Peyer's patch (tissue), 4 donors: ENCODE results near the gene NHSL2. TPM values are rescaled to one million over a fixed set of nuclear protein-coding genes. Genes with fewer than 3 reads are reported as not detected.

ENCODE experiments used
- DNase-seq, 3 donors: peaks; one replicate each; pipeline ENCODE4 v3.0.0-alpha.2; 2017 to 2019
- H3K27ac ChIP-seq, 4 donors: fragments of 200-600 bp; sonication (generic); one replicate each; pipeline ENCODE4 v1.5.1; 2016 to 2019
- H3K27me3 ChIP-seq, 2 donors: fragments of 200-600 bp; sonication (generic); one replicate each; pipeline ENCODE4 v1.5.1; 2019
- H3K36me3 ChIP-seq, 3 donors: fragments of 200-600 bp; sonication (generic); one replicate each; pipeline ENCODE4 v1.5.1; 2016 to 2019
- H3K4me1 ChIP-seq, 4 donors: fragments of 200-600 bp; sonication (generic); one replicate each; pipeline ENCODE4 v1.5.1; 2016 to 2019
- H3K4me3 ChIP-seq, 4 donors: fragments of 200-600 bp; sonication (generic); 1 replicate in 3 of 4; 2 replicates in 1 of 4; pipeline ENCODE4 v1.5.1; 2016 to 2019; ENCODE audit warnings: mild to moderate bottlenecking in 1 of 4
- H3K9me3 ChIP-seq, 4 donors: fragments of 200-600 bp; sonication (generic); one replicate each; pipeline ENCODE4 v1.5.1; 2016 to 2019; ENCODE audit warnings: mild to moderate bottlenecking in 1 of 4
- CTCF ChIP-seq, 6 experiments: fragments of 450-650 bp in 4 of 6; fragments of 200-600 bp in 2 of 6; sonication (generic) in 1 of 6; IDR thresholded peaks; one replicate each; pipeline ENCODE4 v1.5.1; 2017 to 2019; ENCODE audit warnings: antibody characterized with exemption in 6 of 6, mild to moderate bottlenecking in 3 of 6, moderate library complexity in 1 of 6
- POLR2A ChIP-seq, 2 donors: fragments of 450-650 bp; IDR thresholded peaks; one replicate each; pipeline ENCODE4 v1.5.1; 2017; ENCODE audit warnings: antibody characterized with exemption in 2 of 2, mild to moderate bottlenecking in 2 of 2, moderate library complexity in 2 of 2
- total RNA-seq, 4 donors: library from RNA; depleted of rRNA; stranded (reverse); fragments of >200 nt; gene quantifications; one replicate each; pipeline ENCODE4 v1.1.0, GENCODE V29; 2016

NHSL2 gene
- total RNA-seq, 4 donors from 2014 or later, result 0.53 to 2.9 (median 2.2) TPM

GRCh38 chrX:72018277-72019112 is 107.8 kb downstream of the NHSL2 start:
- no peaks in the 10 kb centered on the region for H3K9me3 ChIP-seq
- peak; percentile 46 to 89 (median 87) for DNase-seq
- H3K4me3 ChIP-seq, result peak overlapping the region in 3 of 4 donors; percentile 23 to 37 (median 30)
- no peaks in the 10 kb centered on the region for H3K27me3 ChIP-seq
- H3K36me3 ChIP-seq, result no peaks in the 10 kb centered on the region
- TF ChIP-seq POLR2A (IDR thresholded peaks at IDR 0.05), result no peak
- peak; percentile 24 to 78 (median 70) for TF ChIP-seq CTCF (IDR thresholded peaks at IDR 0.05)
- peak overlapping the region in 2 of 4 donors; percentile 33 to 44 for H3K27ac ChIP-seq
- H3K4me1 ChIP-seq, result peaks cover 0 to 6% (median 0%) of the 10 kb centered on the region in 4 donors

- H3K9me3 ChIP-seq, result no peaks in the 10 kb centered on the region
- peak in 1 of 3 donors; percentile 11 for DNase-seq
- no peak for TF ChIP-seq POLR2A (IDR thresholded peaks at IDR 0.05)
- TF ChIP-seq CTCF (IDR thresholded peaks at IDR 0.05), result no peak
- peaks cover 0 to 6% (median 0%) of the 10 kb centered on the region in 4 donors for H3K4me1 ChIP-seq
- no peaks in the 10 kb centered on the region for H3K27me3 ChIP-seq
- peak overlapping the region in 1 of 4 donors; percentile 22 for H3K27ac ChIP-seq
- no peak overlapping the region for H3K4me3 ChIP-seq
- H3K36me3 ChIP-seq, result no peaks in the 10 kb centered on the region
These were observed 108.8 kb downstream of the NHSL2 start for GRCh38 chrX:72019487-72019886.

- DNase-seq, result peak in 1 of 3 donors; percentile 22
- H3K9me3 ChIP-seq, result no peaks in the 10 kb centered on the region
- H3K36me3 ChIP-seq, result no peaks in the 10 kb centered on the region
- H3K4me3 ChIP-seq, result no peak overlapping the region
- TF ChIP-seq CTCF (IDR thresholded peaks at IDR 0.05), result no peak
- no peak for TF ChIP-seq POLR2A (IDR thresholded peaks at IDR 0.05)
- no peaks in the 10 kb centered on the region for H3K27me3 ChIP-seq
- H3K4me1 ChIP-seq, result peaks cover 0 to 6% (median 0%) of the 10 kb centered on the region in 4 donors
- peak overlapping the region in 1 of 4 donors; percentile 45 for H3K27ac ChIP-seq
These were observed 109.6 kb downstream of the NHSL2 start for GRCh38 chrX:72020204-72020603.

- H3K27me3 ChIP-seq, result no peaks in the 10 kb centered on the region
- TF ChIP-seq POLR2A (IDR thresholded peaks at IDR 0.05), result no peak
- TF ChIP-seq CTCF (IDR thresholded peaks at IDR 0.05), result no peak
- H3K36me3 ChIP-seq, result no peaks in the 10 kb centered on the region
These were observed 110.1 kb downstream of the NHSL2 start for GRCh38 chrX:72020788-72021187.

GRCh38 chrX:72021975-72022374 is 111.3 kb downstream of the NHSL2 start:
- Histone ChIP-seq H3K27me3 (no peaks in the 10 kb centered on the region), H3K4me1 (peaks cover 0 to 6% (median 0%) of the 10 kb centered on the region in 4 donors), H3K36me3 (no peaks in the 10 kb centered on the region), H3K4me3 (no peak overlapping the region), H3K9me3 (no peaks in the 10 kb centered on the region), H3K27ac (no peak overlapping the region)
- peak in 1 of 3 donors; percentile 39 for DNase-seq
- TF ChIP-seq POLR2A (IDR thresholded peaks at IDR 0.05) (no peak), CTCF (IDR thresholded peaks at IDR 0.05) (peak in 3 of 6 experiments; percentile 17 to 35 (median 32))

More at GRCh38 chrX:72020788-72021187, 110.1 kb downstream of the NHSL2 start:
- Histone ChIP-seq H3K4me1 (peaks cover 0 to 6% (median 0%) of the 10 kb centered on the region in 4 donors), H3K27ac (peak overlapping the region in 1 of 4 donors; percentile 45), H3K4me3 (no peak overlapping the region), H3K9me3 (no peaks in the 10 kb centered on the region)
- DNase-seq, result peak in 1 of 3 donors; percentile 9
